Measurements from ENCODE around the gene TMEM63A. TPM values are rescaled to one million over a fixed set of nuclear protein-coding genes. Genes with fewer than 3 reads are reported as not detected.

TMEM63A gene
- total RNA-seq, 1 donor from 2014 or later, result 38.1 TPM

DNA sequence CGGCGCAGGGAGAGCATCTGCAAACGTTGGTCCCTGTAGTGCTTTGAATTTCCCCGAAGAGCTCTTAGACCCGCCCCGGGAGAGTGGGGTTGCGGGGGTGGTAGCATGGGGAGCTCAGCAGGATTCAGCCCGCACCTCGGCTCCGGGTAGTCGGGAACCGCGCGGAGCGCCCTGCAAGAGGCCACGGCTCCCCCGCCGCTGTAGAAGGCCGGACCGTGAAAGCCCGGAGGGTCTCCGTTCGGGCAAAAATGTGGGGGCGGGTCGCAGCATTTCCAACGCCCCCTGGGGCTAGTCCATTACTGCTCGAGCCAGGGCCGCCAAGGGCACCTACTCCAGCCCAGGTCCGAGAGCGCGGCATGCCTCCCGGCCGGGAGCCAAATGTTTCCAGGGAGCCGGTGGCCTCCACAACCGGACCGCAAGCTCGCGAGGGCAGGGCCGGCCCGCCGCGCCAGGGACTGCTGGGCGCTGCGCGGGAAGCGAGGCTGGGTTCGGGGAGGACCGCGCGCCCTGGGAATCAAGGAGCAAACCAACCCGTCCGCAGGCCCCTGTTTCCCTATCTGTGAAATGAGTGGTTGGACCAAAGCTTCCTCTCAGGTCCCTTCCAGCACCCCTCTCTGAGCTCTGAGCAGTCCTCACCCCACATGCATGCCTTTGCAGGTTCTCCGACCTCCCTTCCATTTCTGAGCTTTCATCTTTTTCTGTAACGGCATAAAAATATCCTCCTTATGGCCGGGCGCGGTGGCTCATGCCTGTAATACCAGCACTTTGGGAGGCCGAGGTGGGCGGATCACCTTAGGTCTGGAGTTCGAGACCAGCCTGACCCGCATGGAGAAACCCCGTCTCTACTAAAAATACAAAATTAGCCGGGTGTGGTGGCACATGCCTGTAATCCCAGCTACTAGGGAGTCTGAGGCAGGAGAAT, 775 bp upstream of the TMEM63A start:
- intact Hi-C loops (cut with DNase I), result loop anchor here (10.0 kb wide), 1 partner anchor 108 kb away; the partner anchor contains the start of gene SRP9
- Histone ChIP-seq H3K4me1 (peaks cover 49% of the 10 kb centered on the region), H3K4me3 (peak overlapping the region; percentile 94), H3K9me3 (no peaks in the 10 kb centered on the region), H3K27me3 (no peaks in the 10 kb centered on the region), H3K27ac (peak overlapping the region; percentile 92), H3K36me3 (no peaks in the 10 kb centered on the region)
- TF ChIP-seq, protein P1, sequence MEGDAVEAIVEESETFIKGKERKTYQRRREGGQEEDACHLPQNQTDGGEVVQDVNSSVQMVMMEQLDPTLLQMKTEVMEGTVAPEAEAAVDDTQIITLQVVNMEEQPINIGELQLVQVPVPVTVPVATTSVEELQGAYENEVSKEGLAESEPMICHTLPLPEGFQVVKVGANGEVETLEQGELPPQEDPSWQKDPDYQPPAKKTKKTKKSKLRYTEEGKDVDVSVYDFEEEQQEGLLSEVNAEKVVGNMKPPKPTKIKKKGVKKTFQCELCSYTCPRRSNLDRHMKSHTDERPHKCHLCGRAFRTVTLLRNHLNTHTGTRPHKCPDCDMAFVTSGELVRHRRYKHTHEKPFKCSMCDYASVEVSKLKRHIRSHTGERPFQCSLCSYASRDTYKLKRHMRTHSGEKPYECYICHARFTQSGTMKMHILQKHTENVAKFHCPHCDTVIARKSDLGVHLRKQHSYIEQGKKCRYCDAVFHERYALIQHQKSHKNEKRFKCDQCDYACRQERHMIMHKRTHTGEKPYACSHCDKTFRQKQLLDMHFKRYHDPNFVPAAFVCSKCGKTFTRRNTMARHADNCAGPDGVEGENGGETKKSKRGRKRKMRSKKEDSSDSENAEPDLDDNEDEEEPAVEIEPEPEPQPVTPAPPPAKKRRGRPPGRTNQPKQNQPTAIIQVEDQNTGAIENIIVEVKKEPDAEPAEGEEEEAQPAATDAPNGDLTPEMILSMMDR (IDR thresholded peaks at IDR 0.05), result no peak
- TF ChIP-seq POLR2A (IDR thresholded peaks at IDR 0.05), result no peak
- no peak for TF ChIP-seq POLR2AphosphoS5 (IDR thresholded peaks at IDR 0.05; ENCODE audit: insufficient read depth in 1 of 2, low read depth in 1 of 2)
- no peak for DNase-seq (ENCODE audit: extremely low spot score in 2 of 2)

DNA sequence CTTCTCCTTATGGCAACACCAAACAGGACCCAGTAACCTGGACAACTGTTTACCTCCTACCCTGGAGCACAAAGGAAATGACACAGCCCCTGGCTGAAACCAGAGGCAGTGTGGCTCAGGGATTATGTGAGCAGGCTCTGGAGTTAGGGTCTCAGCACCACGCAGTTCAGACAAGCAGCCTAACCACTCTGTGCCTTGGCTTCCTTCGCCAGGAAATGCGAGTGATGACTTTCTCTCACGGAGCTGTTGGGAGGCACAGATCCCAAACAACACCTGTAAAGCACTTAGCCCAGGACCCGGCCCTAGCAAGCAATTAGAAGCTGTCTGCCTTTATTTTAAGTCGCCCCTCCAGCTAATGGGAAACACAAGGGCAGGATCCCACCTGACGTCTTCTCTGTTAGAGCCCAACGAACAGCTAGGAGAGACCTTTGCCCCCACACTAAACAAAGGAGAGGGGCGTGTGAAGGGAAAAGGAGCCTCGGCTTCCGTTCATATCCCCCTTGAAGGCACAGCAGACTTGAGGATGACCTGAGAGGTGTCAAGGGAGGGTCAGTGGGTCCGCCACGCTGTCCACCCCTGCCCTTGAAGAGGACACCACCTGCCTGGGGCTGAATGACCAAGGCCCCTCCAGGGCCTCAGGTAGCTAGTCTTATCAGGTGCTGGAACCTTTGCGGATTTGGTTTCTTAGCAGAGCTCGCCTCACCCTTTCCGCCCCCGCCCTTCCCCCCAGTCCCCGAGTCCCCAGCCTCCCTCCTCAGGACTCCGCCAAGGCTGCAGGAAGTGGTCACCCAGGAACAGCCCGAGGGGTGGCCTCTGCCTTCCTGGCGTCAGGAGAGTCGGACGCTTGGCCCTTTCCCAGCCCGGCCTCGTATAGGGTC, 860 bp downstream of the TMEM63A start:
- Histone ChIP-seq H3K9me3 (no peaks in the 10 kb centered on the region), H3K27me3 (no peaks in the 10 kb centered on the region), H3K27ac (peak overlapping the region; percentile 92), H3K4me1 (peaks cover 59% of the 10 kb centered on the region), H3K4me3 (peak overlapping the region; percentile 94), H3K36me3 (no peaks in the 10 kb centered on the region)
- DNase-seq (ENCODE audit: extremely low spot score in 2 of 2), result no peak
- intact Hi-C loops (cut with DNase I), result loop anchor here (10.0 kb wide), 1 partner anchor 107 kb away; the partner anchor contains the start of gene SRP9
- TF ChIP-seq POLR2AphosphoS5 (IDR thresholded peaks at IDR 0.05; ENCODE audit: insufficient read depth in 1 of 2, low read depth in 1 of 2), result no peak
- TF ChIP-seq, protein P1 (IDR thresholded peaks at IDR 0.05), result no peak
- no peak for TF ChIP-seq POLR2A (IDR thresholded peaks at IDR 0.05)

DNA sequence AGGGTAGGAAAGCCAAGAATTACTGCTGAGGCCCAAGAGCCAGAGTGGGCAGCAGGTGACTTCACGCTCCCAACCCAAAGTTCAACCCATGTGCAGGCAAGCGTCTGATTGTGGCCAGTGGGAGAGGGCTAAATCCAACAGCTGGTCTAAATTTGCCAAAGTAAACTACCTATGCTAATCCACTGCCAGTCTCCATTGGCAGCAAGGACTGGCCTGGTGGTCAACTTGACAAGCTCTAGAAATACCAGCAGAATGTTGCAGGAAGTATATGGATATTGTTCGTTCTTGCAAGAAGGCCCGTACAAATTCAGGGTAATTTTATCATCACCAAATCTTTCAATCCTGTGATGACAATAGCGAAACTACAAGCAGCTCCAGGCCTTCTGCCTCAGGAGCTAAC, 1.5 kb downstream of the TMEM63A start:
- no peaks in the 10 kb centered on the region for H3K27me3 ChIP-seq
- H3K36me3 ChIP-seq, result no peaks in the 10 kb centered on the region
- peaks cover 59% of the 10 kb centered on the region for H3K4me1 ChIP-seq
- no peak for TF ChIP-seq POLR2AphosphoS5 (IDR thresholded peaks at IDR 0.05; ENCODE audit: insufficient read depth in 1 of 2, low read depth in 1 of 2)
- no peak for TF ChIP-seq POLR2A (IDR thresholded peaks at IDR 0.05)
- TF ChIP-seq, protein P1 (IDR thresholded peaks at IDR 0.05), result no peak
- no peaks in the 10 kb centered on the region for H3K9me3 ChIP-seq
- peak overlapping the region; percentile 94 for H3K4me3 ChIP-seq
- intact Hi-C loops (cut with DNase I), result loop anchor here (10.0 kb wide), 1 partner anchor 106 kb away; the partner anchor contains the start of gene SRP9
- no peak for DNase-seq (ENCODE audit: extremely low spot score in 2 of 2)
- H3K27ac ChIP-seq, result peak overlapping the region; percentile 92

DNA sequence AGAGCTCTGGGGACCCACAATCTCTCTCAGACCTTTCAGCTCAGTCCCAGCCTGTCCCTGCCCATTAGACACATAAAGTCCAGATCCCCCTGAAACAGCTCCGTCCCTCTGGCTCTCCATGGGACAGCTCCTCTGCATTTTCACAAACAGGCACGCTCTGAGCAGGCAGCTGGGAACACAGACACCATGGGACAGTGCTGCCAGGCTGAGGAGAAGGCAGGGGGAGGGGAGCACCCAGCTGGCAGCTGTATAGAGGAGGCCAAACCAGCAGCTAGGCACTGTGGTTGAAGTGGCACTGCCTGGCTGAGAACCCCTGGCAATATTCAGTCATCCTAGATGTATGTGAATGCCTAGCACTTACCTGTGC, 2.0 kb downstream of the TMEM63A start:
- intact Hi-C loops (cut with DNase I), result loop anchor here (10.0 kb wide), 1 partner anchor 105 kb away; the partner anchor contains the start of gene SRP9
- no peaks in the 10 kb centered on the region for H3K36me3 ChIP-seq
- H3K27me3 ChIP-seq, result no peaks in the 10 kb centered on the region
- peak overlapping the region; percentile 92 for H3K27ac ChIP-seq
- peaks cover 59% of the 10 kb centered on the region for H3K4me1 ChIP-seq
- H3K9me3 ChIP-seq, result no peaks in the 10 kb centered on the region
- no peak for DNase-seq (ENCODE audit: extremely low spot score in 2 of 2)
- no peak for TF ChIP-seq POLR2AphosphoS5 (IDR thresholded peaks at IDR 0.05; ENCODE audit: insufficient read depth in 1 of 2, low read depth in 1 of 2)
- TF ChIP-seq, protein P1 (IDR thresholded peaks at IDR 0.05), result no peak
- TF ChIP-seq POLR2A (IDR thresholded peaks at IDR 0.05), result no peak
- H3K4me3 ChIP-seq, result peak overlapping the region in 1 of 2 donors; percentile 94
